Hepatocyte (in vitro differentiated cells): Measurements from ENCODE around the gene MMP15.
"Not testable (repeated sequence)": the region's sequence is repeated elsewhere in the genome, so short reads cannot be mapped to it uniquely, and the experiment has no call there.

ENCODE experiments used
- EZH2 ChIP-seq: fragments of 200-600 bp; sonication (generic); IDR thresholded peaks from 2 replicates; pipeline ENCODE4 v1.6.1; 2016; ENCODE audit warnings: antibody characterized with exemption, mild to moderate bottlenecking, borderline replicate concordance
- TF ChIP-seq, protein P1 (sequence below): fragments of 200-600 bp; sonication (generic); IDR thresholded peaks from 2 replicates; pipeline ENCODE4 v1.5.1; 2016; ENCODE audit warnings: antibody characterized with exemption, mild to moderate bottlenecking; ENCODE audit not compliant: poor library complexity

DNA sequence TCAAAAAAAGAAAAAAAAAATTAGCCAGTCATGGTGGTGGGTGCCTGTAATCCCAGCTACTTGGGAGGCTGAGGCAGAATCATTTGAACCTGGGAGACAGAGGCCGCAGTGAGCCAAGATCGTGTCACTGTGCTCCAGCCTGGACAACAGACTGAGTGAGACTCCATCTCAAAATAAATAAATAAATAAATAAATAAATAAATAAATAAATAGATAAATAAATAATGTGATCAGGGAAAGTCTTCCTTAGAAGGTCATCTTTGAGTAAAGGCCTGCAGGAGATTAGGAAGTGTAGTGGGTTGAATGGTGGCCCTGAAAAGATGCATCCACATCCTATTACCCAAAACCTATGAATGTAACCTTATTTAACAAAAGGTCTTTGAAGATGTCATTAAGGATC is 47.5 kb downstream of the MMP15 start:
- TF ChIP-seq, protein P1, sequence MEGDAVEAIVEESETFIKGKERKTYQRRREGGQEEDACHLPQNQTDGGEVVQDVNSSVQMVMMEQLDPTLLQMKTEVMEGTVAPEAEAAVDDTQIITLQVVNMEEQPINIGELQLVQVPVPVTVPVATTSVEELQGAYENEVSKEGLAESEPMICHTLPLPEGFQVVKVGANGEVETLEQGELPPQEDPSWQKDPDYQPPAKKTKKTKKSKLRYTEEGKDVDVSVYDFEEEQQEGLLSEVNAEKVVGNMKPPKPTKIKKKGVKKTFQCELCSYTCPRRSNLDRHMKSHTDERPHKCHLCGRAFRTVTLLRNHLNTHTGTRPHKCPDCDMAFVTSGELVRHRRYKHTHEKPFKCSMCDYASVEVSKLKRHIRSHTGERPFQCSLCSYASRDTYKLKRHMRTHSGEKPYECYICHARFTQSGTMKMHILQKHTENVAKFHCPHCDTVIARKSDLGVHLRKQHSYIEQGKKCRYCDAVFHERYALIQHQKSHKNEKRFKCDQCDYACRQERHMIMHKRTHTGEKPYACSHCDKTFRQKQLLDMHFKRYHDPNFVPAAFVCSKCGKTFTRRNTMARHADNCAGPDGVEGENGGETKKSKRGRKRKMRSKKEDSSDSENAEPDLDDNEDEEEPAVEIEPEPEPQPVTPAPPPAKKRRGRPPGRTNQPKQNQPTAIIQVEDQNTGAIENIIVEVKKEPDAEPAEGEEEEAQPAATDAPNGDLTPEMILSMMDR = not testable (repeated sequence)
- TF ChIP-seq EZH2 = not testable (repeated sequence)
